Heart left ventricle (tissue), 16 donors: ENCODE results near the gene DNAJA3. TPM values are rescaled to one million over a fixed set of nuclear protein-coding genes. Genes with fewer than 3 reads are reported as not detected.
A peak's percentile ranks its signal among the peaks of the same experiment; 100 is the strongest.

Experiments
- ATAC-seq, 4 donors: fragments of 200-7000 bp; cut with Tn5 transposase; one replicate each; pipeline ENCODE4 v1.9.1; 2020 to 2022; ENCODE audit warnings: moderate library complexity in 4 of 4, mild to moderate bottlenecking in 3 of 4, moderate number of reproducible peaks in 1 of 4
- DNase-seq, 5 donors: peaks; one replicate each; pipeline ENCODE4 v3.0.0-alpha.2; 2020
- H3K27ac ChIP-seq, 12 donors: fragments of 200-600 bp; sonication (generic) in 4 of 12; one replicate each; pipeline versions ENCODE4 v1.5.0 to v1.8.0; 2016 to 2022; ENCODE audit warnings: mild to moderate bottlenecking in 2 of 12
- H3K27me3 ChIP-seq, 9 donors: fragments of 200-600 bp; sonication (generic) in 2 of 9; one replicate each; pipeline versions ENCODE4 v1.5.1 to v1.8.0; 2016 to 2022; ENCODE audit warnings: mild to moderate bottlenecking in 3 of 9
- H3K36me3 ChIP-seq, 9 donors: fragments of 200-600 bp; sonication (generic) in 2 of 9; one replicate each; pipeline versions ENCODE4 v1.5.0 to v1.8.0; 2018 to 2022; ENCODE audit warnings: mild to moderate bottlenecking in 2 of 9
- H3K4me1 ChIP-seq, 12 donors: fragments of 200-600 bp; sonication (generic) in 4 of 12; one replicate each; pipeline versions ENCODE4 v1.5.0 to v1.8.0; 2016 to 2022; ENCODE audit warnings: mild to moderate bottlenecking in 3 of 12
- H3K4me3 ChIP-seq, 12 donors: fragments of 200-600 bp; sonication (generic) in 4 of 12; one replicate each; pipeline versions ENCODE4 v1.5.0 to v1.8.0; 2017 to 2022; ENCODE audit warnings: mild to moderate bottlenecking in 9 of 12, moderate library complexity in 4 of 12
- H3K9me3 ChIP-seq, 12 donors: fragments of 200-600 bp; sonication (generic) in 4 of 12; one replicate each; pipeline versions ENCODE4 v1.5.0 to v1.8.0; 2016 to 2022; ENCODE audit warnings: mild to moderate bottlenecking in 1 of 12
- POLR2A ChIP-seq, 2 donors: fragments of 450-650 bp; IDR thresholded peaks; one replicate each; pipeline ENCODE4 v1.6.1; 2017; ENCODE audit warnings: antibody characterized with exemption in 2 of 2, mild to moderate bottlenecking in 2 of 2, moderate library complexity in 2 of 2
- WGBS, 4 donors: extraction: QIAGEN DNeasy Blood & Tissue Kit in 2 of 4; methylation state at CpG; one replicate each; pipeline versions ENCODE4 v1.1.5 to v1.1.7; 2013 to 2018; 5-methylcytosine and 5-hydroxymethylcytosine counted together
- intact Hi-C, 10 donors: fragments of 100-400 bp; cut with DNase I; formaldehyde crosslinking; loops; one replicate each; pipeline versions ENCODE4 v1.11.1 to v1.14.2; 2022
- polyA plus RNA-seq, 2 donors: library from polyadenylated mRNA; stranded (reverse); fragments of 200-250 nt; gene quantifications; one replicate each; pipeline ENCODE4 v1.2.3, GENCODE V29; 2013
- total RNA-seq, 9 donors: library from RNA; depleted of rRNA in 2 of 9; stranded (reverse); fragments of >200 nt in 2 of 9; fragmentation: NEBNext Ultra II Directional in 3 of 9; extraction: Animal tissue kit (Norgen Biotek cat#: 25700) in 3 of 9; gene quantifications; one replicate each; pipeline versions ENCODE4 v1.1.0 to v1.2.4, GENCODE V29; 2016 to 2023
- TF ChIP-seq, protein P1 (sequence below), 12 donors: fragments of 200-600 bp; sonication (generic) in 4 of 12; IDR thresholded peaks; one replicate each; pipeline versions ENCODE4 v1.5.0 to v1.8.0; 2018 to 2022; ENCODE audit warnings: antibody characterized with exemption in 12 of 12, mild to moderate bottlenecking in 5 of 12
- donor health status: ischemic (EF 13 %, LVEDD 7.1; RV severe dilation, severe dysfunction).
- donor health status: healthy with polysubstance abuse.
- donor health status: DM: no; HTN: yes; CAD: no.
- donor health status: DM: no; HTN: no; CAD: no.
- donor health status: ischemic (EF 25% LVEDD 6.9; RV normal size, moderate dysfunction).
- donor health status: ischemic (EF 25% LVEDD 5.7; RV mildly dilated, moderate dysfunction).
- donor health status: healthy.
- donor health status: DM: yes; HTN: yes; CAD: no.
- donor health status: ischemic (EF 35%, LVEDD 5.7; RV mildly dilated, moderate dysfunction).
- donor health status: nonischemic (EF 11% LVEDD 7.7; RV severe dilation, severe dysfunction).
- donor health status: DM: yes; HTN: yes; CAD: no.
- donor health status: PGD.
- donor health status: ischemic (EF 29% LVEDD 5.4; RV normal size, mild dysfunction).
- donor health status: nonischemic (EF 23%, LVEDD 6.1; RV moderate dilation, normal function).

Gene DNAJA3
- total and polyA plus RNA-seq, 11 donors = 47.4 to 88.4 (median 59.7) TPM

DNA sequence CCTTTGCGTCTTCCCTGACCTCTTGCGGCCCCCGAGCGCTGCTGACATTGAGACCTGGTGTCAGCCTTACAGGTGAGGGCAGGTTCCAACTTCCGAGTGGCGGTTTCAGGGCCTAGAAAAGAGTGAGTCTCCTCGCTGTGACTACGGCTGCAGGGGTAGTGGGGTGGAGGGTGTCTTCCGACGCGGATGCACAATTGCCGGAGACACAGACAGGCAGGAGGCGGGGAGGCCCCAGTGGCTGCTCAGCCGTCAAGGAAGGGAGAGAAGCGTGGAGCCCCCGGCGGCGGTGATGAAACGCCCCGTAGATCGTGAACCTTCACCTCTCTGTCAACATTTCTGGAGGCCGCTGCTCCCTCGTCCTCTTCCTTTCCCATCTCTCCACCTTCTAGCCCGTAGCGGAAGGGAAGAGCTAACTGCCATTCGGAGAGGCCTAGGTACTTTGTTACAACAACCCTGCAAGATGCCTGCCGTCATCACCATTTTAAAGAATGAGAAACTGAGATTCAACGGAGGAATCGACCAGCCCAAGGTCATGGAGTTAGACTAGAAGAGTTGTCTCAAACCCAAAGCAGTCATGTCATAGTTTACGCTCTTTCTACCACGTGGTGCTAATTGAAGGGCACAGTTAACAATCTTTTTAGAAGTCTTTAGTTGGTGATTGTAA lies 485 bp downstream of the DNAJA3 start:
- Histone ChIP-seq H3K27ac (peak overlapping the region; percentile 90 to 99 (median 96)), H3K36me3 (peaks cover 0 to 9% (median 0%) of the 10 kb centered on the region in 9 donors), H3K27me3 (no peaks in the 10 kb centered on the region), H3K4me1 (peaks cover 0 to 36% (median 16%) of the 10 kb centered on the region in 12 donors), H3K4me3 (peak overlapping the region; percentile 64 to 99 (median 82)), H3K9me3 (no peaks in the 10 kb centered on the region)
- intact Hi-C loops = loop anchor here in 1 of 10 donors (5.0 kb wide), 1 partner anchor 111 kb away; the partner anchor contains the start of gene CDIP1
- ATAC-seq (peak in 2 of 4 donors; percentile 5 to 26), DNase-seq (no peak)
- TF ChIP-seq, protein P1, sequence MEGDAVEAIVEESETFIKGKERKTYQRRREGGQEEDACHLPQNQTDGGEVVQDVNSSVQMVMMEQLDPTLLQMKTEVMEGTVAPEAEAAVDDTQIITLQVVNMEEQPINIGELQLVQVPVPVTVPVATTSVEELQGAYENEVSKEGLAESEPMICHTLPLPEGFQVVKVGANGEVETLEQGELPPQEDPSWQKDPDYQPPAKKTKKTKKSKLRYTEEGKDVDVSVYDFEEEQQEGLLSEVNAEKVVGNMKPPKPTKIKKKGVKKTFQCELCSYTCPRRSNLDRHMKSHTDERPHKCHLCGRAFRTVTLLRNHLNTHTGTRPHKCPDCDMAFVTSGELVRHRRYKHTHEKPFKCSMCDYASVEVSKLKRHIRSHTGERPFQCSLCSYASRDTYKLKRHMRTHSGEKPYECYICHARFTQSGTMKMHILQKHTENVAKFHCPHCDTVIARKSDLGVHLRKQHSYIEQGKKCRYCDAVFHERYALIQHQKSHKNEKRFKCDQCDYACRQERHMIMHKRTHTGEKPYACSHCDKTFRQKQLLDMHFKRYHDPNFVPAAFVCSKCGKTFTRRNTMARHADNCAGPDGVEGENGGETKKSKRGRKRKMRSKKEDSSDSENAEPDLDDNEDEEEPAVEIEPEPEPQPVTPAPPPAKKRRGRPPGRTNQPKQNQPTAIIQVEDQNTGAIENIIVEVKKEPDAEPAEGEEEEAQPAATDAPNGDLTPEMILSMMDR (IDR thresholded peaks at IDR 0.05) = no peak
- no peak for TF ChIP-seq POLR2A (IDR thresholded peaks at IDR 0.05)
- WGBS, 4 donors = 3 to 5% (median 3%) methylated on average over 31 of the region's 31 CpGs

DNA sequence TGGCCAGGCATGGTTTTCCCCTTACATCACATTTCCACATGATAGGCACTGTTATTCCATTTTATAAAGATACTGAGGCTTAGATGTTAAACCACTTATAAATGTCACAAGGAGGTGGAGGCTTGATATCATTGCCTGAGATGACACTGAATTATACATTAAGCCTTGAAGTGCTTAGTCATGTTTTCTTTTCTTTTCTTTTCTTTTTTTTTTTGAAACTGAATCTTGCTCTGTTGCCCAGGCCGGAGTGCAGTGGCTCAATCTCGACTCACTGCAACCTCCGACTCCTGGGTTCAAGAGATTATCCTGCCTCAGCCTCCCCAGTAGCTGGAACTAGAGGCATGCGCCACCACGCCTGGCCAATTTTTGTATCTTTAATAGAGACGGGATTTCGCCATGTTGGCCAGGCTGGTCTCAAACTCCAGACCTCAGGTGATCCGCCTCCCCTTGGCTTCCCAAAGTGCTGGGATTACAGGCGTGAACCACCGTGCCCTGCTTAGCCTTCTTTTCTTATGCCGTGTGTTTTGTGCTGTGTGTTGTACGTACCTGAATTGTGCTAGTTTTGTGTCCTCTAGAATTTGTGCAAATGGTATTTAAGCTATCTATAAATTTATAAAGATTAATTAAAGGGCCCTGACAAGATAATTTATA lies 1.2 kb downstream of the DNAJA3 start:
- Histone ChIP-seq H3K36me3 (peaks cover 0 to 16% (median 6%) of the 10 kb centered on the region in 9 donors), H3K9me3 (no peaks in the 10 kb centered on the region), H3K4me1 (peaks cover 0 to 29% (median 16%) of the 10 kb centered on the region in 12 donors), H3K27me3 (no peaks in the 10 kb centered on the region), H3K27ac (peak overlapping the region in 5 of 12 donors; percentile 93 to 99 (median 96)), H3K4me3 (peak overlapping the region in 11 of 12 donors; percentile 64 to 99 (median 81))
- DNase-seq (no peak), ATAC-seq (no peak)
- TF ChIP-seq, protein P1 (IDR thresholded peaks at IDR 0.05) = no peak
- TF ChIP-seq POLR2A (IDR thresholded peaks at IDR 0.05) = no peak
- intact Hi-C loops = loop anchor here in 1 of 10 donors (5.0 kb wide), 1 partner anchor 110 kb away; the partner anchor contains the start of gene CDIP1
- WGBS, 4 donors = 90 to 93% (median 91%) methylated on average over 12 of the region's 12 CpGs

DNA sequence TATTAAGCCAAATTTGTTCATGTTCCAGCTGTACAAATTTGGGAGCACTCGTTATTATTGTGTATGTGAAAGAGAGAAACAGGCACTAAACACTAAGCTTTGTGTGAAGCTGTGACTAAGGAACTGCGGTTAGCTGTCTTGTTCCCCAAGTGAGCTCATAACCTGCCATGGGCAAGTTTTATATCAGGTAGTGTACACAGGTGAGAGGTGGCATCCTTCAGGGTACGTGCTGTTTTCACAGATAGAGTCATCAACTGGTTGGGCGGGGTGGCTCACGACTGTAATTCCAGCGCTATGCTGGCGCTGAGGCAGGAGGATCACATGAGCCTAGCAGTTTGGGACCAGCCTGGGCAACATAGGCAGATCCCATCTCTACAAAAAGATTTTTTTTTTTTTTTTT lies 2.8 kb downstream of the DNAJA3 start:
- intact Hi-C loops = loop anchor here in 1 of 10 donors (5.0 kb wide), 1 partner anchor 109 kb away; the partner anchor contains the start of gene CDIP1
- Histone ChIP-seq H3K4me1 (peaks cover 0 to 26% (median 16%) of the 10 kb centered on the region in 12 donors), H3K27me3 (no peaks in the 10 kb centered on the region), H3K4me3 (no peak overlapping the region), H3K36me3 (peaks cover 0 to 24% (median 18%) of the 10 kb centered on the region in 9 donors), H3K9me3 (no peaks in the 10 kb centered on the region), H3K27ac (no peak overlapping the region)
- TF ChIP-seq, protein P1 (IDR thresholded peaks at IDR 0.05) = no peak
- TF ChIP-seq POLR2A (IDR thresholded peaks at IDR 0.05) = no peak
- no peak for ATAC-seq
- 92 to 96% (median 95%) methylated on average over 7 of the region's 7 CpGs for WGBS, 4 donors
- no peak for DNase-seq

DNA sequence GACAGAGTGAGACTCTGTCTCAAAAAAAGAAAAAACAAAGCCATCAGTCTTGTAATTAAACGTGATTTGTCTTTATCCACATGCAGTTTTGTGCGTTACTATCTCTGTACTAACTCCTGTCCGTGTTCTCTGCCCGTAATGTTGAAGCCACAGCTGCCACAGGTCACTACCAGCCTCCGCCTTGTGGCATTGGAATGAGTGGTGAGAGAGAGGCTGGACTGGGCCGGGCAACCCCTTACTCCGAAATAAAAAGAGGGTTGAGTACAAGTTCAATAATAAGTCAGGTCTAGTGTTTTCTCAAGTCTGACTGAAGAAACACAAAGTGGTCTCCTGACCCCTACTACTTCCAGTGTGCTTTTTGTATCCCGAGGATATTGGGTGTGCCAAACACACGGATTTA lies 5.4 kb downstream of the DNAJA3 start:
- peaks cover 0 to 48% (median 39%) of the 10 kb centered on the region in 9 donors for H3K36me3 ChIP-seq
- TF ChIP-seq, protein P1 (IDR thresholded peaks at IDR 0.05) = no peak
- TF ChIP-seq POLR2A (IDR thresholded peaks at IDR 0.05) = no peak
- DNase-seq = no peak

More for the DNA sequence above, 5.4 kb downstream of the DNAJA3 start:
- Histone ChIP-seq H3K27me3 (no peaks in the 10 kb centered on the region), H3K27ac (no peak overlapping the region), H3K9me3 (no peaks in the 10 kb centered on the region), H3K4me3 (no peak overlapping the region), H3K4me1 (peaks cover 0 to 17% (median 12%) of the 10 kb centered on the region in 12 donors)
- WGBS, 4 donors = 87 to 92% (median 90%) methylated on average over 9 of the region's 9 CpGs
- intact Hi-C loops = loop anchor here in 1 of 10 donors (5.0 kb wide), 1 partner anchor 36 kb away; no protein-coding TSS in a partner anchor
- ATAC-seq = no peak
